GM19193 (cell line): ENCODE data around the gene CSRP2.

Source experiments
- POLR2A ChIP-seq: IDR thresholded peaks from 4 replicates; pipeline ENCODE4 v1.6.1; 2011; ENCODE audit not compliant: insufficient read depth, insufficient read length; ENCODE audit errors: extremely low read depth

The CSRP2 gene

DNA sequence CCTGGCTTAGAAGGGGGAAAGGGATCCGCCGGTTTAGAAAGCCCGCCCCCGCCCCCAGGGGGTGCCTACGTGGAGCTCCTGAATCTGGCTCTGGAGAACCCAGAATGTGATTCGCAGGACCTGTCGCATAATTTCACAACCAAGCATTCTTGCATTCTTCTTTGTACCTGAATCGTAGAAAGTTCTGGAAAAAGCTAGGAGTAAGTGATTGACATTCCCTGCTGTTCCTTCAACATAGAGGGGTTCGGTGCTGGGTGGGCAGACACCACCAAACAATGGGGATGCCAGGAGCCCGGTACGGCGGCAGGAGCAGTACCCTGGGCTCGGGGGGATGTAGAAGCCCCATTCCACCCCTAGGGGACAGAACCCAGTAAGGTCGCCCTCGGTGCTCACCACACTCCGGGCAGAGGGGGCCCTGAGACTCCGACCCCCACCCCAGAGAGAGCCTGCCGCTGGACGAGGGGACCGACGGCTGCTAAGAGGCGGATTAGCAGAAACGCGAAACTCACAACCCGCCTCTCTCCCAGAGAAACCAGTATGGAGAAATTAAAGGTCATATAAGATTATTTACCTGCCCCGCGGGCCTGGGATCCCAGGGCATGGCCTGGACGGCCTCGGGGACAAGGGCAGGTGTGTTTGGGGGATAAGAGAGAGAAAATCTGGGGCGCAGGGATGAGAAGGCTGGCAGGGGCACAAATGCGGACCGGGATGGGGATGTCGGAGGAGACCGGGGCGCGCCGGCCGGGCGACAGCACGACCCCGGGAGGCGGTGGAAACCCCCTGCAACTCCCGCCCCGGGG lies 520 bp downstream of the CSRP2 start:
- TF ChIP-seq POLR2A = no peak

DNA sequence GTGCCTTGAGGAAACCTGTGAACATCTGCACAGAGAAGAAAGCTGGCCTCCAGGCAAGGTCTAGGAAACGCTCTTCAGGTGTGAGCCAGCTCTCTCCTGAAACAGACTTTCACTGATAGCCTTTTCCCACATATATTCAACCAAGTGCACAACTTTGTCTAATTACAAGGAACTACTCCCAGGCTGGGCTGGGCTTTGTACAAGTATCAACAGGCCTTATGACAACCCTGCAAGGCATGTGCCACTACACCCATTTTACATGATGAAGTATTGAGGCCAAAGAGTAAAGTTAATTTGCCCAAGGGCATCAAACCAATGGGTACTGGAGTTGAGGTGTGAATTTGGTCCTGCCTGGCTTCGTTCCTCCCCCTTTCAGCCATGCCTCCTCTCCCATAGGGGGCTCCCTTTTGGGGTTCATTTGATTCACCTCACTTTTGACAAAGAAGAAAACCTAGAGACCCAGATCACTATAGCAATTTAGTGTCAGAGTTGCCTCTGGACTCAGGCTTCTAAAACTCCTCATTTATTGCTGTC lies 2.1 kb downstream of the CSRP2 start:
- TF ChIP-seq POLR2A = no peak

DNA sequence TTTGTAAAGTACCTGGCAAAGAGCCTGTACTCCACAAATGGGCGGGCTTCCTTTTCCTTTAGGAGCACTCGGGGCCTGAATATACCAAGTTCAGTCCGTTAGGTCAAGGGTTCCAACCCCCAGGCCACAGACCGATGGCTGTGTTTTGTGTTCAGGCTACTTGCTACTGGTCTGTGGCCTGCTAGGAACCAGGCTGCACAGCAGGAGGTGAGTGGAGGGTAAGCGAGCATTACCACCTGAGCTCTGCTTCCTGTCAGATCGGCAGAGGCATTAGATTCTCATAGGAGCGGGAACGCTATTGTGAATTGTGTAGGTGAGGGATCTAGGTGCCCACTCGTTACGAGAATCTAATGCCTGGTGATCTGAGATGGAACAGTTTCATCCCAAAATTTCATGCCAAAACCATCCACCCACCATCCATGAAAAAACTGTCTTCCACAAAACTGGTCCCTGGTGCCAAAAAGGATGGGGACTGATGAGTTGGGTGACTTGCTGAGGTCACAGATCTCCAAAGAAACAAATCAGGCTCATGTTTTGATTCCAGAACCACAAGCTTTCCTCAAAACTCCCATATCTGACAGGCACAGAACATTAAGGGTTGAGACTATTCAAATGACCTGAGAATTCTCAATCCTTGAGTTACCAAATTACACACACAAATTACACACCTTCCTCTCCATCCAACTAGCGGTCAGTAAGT lies 4.2 kb downstream of the CSRP2 start:
- no peak for TF ChIP-seq POLR2A

DNA sequence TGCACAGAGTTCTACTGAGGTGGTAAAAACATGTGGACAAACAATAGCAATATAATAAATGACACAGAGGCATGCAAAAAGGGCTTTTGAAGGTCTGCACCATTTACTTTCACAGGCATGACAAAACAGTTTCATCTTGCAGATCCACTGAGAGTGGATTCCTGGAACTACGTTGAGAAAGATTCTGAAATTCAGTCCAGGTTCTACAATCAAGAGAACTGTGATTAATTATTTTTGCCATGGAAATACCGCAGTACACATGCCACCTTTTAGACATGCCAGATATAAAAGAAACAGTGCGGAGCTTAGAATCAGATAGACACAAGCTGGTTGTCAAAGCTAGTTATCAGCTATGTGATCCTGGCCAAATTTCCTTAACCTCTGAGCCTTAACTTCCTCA lies 4.8 kb downstream of the CSRP2 start:
- no peak for TF ChIP-seq POLR2A

DNA sequence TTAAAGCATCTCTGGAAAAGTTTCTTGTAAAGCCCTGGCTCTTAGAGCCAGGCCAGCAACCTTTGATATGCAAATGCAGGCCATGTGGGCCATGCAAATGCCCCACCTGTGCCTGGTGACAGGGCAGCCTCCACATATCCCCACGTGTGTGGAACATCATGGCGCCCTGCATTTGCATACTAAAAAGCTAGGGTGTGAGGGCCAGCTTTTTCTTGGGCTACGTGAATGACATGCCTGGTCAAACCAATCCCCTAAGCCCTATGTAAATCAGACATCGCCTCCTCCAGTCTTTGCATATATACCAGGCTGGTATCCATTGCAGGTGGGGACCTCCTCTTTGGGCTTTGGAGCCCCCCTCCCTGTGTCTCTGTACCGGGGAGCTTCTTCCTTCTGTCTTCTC lies 6.4 kb downstream of the CSRP2 start:
- no peak for TF ChIP-seq POLR2A

DNA sequence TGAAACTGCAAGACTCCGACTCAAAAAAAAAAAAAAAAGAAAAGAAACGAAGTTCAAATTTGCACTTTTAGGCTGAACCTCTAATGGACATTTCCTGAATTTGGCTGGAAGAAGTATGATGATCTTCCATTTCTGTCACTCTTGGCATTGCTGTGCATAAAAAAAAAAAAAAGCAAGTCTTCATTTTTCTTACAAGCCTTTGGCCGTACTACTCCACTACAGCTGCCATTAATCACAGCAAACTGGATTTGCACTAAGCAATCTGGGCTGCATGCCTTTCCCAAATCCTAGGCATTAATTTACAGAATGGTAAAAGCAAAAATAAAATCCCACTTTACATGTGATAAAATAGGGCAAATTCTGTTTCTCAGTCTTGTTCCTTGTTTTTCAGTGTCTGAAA lies 7.1 kb downstream of the CSRP2 start:
- no peak for TF ChIP-seq POLR2A

DNA sequence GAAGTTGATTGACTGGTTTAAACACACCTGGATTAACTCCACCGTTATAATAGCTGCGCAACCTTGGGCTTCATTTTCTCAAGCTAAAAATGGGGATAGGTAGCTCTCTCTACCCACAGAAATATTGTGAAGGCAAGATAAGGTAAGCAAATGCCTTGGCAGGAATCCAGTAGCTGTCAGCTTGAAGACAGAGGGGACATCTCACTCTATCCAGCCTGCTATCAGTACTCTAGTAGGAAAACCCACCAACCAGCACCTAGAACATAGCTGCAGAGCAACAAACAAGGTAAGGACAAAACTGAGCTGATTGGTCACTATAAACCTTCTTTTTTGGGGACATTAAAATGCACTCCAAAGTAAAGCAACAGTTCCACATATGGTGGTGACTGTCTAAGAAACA lies 7.7 kb downstream of the CSRP2 start:
- TF ChIP-seq POLR2A = no peak

DNA sequence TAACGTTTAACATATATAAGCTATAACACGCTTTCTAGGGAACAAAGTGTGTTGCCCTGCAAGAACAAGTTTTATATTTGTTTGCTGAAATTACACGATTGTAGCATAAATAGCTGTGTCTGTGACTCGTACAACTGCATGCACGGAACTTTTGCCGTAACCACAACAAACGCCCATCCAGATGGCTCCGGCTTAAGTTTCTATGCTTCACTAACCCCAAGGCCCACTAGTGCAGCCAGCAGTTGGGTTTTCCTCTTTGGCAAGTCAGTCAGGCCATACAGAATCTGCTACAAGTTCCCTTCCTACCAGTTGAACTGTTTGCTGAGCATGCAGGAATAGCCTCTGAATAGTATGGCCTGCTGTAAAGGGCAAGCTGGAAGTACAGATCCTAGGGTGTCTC lies 12.1 kb downstream of the CSRP2 start:
- TF ChIP-seq POLR2A = no peak

DNA sequence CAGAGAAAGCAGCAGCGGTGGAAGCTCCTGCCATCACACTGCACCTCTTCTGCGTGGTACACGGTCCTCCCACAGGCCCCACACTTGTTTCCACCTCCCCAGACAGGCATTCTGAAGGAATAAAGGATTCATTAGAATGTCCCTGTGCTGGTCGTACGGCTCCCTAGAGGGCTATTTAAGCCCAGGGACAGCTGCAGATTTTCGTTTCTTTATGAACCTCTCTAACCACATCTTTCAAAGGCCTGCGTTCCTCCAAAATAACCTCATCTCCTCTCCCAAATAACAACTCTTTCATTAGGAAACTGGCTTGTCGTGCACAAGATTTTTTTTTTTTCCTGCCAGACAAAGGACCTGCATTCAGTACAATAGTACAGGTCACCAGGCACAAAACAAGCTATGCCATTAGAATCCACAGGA lies 12.7 kb downstream of the CSRP2 start:
- no peak for TF ChIP-seq POLR2A

DNA sequence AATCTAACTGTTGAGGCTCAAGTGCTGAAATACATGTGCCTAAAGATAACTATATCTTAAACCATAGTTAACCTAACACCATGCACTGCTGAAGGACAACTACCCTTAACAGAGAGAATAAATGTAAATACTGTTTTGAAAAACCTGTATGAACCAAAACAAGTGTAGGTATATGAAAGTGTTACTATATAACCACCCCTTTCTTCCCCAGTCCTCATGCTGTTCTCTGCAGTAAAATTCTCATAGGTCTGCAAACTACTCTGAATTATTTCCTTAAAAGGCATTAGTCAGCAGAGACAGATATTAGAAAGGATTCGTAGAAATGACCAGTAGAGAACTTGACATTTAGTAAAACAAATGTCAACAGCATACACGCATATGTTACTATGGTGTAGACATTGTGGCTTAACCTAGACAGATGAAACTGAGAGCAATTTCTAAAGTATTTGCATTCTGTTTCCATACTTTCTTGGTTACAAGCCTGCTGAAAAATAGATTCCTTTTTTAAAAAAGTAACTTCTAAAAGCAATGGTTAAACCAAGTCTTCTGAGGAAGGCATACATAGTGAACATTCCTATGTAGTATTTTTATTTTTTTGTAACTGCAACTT lies 13.9 kb downstream of the CSRP2 start:
- TF ChIP-seq POLR2A = no peak

DNA sequence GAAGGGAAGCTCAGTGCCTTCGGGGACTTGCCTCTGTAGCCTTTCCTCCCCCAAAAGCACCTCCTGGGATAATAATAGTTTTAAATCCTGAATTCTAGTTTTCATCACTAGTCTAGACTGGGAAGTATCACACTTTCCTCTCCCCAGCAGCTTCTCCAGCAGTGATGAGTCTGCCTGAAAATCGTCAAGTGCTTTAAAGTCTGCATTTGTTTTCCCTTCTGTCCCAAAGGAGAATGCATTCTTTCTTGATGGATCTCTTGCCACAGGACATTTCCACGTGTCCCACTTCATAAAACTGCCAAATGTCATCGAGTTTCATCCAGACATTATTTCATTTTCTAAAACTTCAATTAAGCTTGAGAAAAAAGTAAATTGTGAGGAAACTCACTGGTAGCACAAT lies 15.0 kb downstream of the CSRP2 start:
- TF ChIP-seq POLR2A = no peak

DNA sequence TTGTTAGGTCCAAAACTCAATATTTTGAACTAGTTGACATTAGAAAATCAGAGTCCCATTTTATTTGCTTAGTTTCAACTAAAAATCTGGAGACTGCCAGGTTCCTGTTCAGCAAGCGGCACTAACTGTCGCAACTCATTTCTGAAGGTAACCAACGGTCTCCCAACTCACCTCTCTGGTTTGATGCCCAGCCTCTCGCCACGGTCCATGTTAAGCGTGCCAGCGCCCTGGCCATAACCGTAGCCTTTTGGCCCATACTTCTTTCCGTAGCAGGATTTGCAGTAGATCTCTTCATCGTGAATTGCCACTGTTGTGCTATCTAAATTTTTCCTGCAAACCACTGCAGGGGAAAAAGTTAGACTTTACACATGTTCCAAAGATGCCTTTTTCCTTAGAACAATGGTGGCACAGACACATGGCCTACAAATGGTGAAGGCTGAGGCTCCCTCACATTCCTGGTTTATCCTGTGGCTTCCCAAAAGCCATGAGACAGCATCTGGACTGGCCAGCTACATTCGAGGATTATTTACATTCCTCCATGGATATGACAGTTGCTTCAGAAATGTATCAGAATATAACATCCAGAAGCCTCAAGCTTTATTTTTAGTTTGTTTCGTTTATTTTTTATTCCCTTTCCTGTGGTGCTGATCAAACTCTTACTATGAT lies 15.7 kb downstream of the CSRP2 start:
- TF ChIP-seq POLR2A = no peak

DNA sequence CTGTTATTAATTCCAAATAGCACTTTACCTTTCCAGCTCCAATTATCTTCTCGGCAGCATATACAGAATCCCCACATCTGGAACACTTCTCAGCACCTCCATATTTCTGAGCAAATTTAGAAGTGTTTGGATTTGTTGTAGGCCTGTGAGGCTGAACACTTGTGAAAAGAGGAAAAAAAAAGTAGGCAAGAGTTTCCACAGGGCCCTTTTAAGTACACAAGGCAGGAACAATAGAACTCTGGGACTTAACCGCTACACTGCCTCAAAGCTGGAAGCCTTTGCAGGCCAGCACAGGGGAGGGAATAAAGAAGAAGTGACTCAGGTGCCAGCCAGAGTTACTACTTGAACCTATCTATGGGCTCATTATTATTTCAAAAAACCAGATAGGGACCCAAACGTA lies 18.6 kb downstream of the CSRP2 start:
- TF ChIP-seq POLR2A = no peak

DNA sequence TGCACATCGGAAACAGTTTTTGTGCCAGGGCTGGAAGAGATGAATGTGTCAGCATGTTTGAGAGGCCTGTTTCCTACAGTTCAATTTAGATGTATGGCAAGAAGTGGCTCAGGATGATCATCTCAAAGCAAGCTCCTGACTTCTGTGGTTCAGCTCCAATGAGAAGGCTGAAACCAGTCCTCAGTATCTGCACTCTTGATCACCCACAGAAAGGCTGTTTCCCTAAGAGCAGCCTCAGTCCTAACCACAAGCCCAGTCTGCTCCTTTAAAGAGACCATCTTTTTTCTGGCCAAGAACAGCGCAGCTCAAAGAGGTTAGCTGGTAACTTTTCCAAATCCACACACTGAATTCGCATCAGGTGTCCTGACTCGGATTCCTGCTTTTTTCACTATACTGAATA lies 19.2 kb downstream of the CSRP2 start:
- TF ChIP-seq POLR2A = no peak

DNA sequence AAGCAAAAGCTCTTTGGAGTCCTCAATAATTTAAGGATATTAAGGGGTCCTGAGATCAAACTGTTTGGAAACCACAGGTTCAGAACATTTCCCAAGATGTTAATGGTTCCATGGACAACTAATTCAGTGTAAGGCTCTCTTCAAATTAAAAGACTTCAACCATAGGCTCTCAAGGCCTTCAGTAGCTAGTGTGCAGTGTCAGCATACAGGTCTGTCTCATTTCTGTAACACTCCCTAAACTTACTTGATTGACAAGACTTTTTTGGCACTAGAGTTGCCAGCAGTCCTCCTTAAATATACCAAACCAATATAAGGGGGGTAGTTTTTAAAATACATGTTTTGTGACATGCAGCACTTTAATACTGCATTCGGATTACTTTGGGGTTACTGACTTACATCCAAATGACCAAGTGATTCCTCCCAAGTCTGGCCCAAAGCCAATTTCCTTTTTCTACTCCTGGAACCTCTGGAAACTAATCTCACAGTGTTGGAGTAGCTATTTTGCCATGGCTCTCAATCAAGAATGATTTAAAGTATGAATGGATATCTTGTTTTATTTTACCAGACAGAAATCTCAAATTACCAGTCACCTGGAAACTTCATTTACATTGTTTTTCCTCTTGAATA lies 22.7 kb downstream of the CSRP2 start:
- no peak for TF ChIP-seq POLR2A
